HG03060 (cell line): Measurements from ENCODE around the gene ASTN1.

ENCODE experiments used
- ATAC-seq: cut with Tn5 transposase; IDR thresholded peaks from one replicate; pipeline ENCODE4 v1.9.1; 2021; ENCODE audit warnings: low read depth, moderate number of reproducible peaks; ENCODE audit not compliant: unreplicated experiment

Gene ASTN1

DNA sequence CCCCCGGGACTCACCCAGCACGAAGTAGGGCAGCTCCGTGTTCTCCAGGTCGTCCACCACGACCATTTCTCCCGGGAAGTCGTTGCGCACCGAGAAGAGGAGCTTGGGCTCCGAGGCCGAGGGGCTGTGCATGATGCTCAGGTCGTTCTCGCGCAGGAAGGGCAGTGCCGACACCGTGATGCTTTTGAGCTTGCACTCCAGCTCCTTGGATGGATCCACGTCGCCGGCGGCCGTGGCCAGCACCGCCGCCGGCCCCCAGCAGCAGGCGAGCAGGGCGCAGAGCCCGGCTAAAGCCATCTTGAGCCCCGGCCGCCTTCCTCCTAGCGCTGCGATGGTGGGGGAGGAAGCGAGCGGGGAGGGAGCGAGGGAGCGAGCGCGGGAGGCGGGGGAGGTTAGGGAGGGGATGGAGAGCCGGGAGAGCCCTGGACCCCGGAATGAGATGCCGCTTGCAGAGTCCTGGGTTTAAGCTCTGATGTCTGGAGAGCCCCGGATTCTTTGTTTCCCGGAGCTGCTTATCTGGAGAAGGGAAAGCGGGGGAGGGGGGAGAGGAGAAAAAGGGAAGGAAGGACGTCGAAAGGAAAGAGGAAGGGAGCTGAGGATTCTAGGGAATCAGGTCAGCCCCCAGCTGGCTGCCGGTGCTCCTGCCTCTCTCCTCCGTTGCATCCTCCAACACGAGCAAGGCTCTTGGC is at the start of gene ASTN1:
Gene ASTN1, minus strand, starts transcription at position 333 of the 689 bp plus-strand sequence. Its CDS starts 36 bp downstream, at position 297.
- no peak for ATAC-seq

DNA sequence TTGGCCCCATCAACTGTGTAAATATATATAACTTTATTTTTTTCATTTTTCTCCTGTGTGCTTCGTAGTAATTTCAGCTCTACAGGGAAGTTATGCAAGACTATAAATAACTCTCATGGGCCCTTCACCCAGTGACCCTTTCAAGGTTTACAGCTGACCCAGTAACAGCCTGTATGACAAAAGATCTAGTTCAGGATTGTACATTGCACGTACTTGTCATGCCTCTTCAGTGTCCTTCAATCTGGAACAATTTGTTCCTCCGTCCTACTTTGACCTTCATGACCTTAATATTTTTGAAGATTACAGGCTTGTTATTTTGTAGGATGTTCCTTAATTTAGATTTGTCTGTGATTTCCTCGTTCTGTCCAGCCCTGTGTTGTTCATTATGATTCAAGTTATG is 46.7 kb upstream of the ASTN1 start:
- no peak for ATAC-seq

DNA sequence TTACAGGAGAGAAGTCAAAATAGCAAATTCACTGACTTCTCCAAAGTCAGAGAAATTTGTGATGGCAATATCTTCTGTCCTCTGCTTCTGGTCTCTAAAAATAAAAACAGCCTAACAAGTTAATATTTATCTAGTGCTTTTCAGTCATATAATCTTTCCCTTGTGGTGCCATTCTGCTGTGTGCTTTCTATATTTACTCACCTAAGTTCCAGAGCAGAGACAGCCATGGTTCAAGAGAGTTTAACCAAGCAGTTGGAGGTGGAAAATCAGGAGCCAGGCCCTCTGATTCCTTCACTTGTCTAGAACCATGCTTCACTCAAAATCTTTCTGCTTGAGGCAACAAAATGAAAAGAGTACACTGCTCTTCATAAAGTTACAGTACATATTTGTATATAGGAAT is 45.6 kb upstream of the ASTN1 start:
- no peak for ATAC-seq

DNA sequence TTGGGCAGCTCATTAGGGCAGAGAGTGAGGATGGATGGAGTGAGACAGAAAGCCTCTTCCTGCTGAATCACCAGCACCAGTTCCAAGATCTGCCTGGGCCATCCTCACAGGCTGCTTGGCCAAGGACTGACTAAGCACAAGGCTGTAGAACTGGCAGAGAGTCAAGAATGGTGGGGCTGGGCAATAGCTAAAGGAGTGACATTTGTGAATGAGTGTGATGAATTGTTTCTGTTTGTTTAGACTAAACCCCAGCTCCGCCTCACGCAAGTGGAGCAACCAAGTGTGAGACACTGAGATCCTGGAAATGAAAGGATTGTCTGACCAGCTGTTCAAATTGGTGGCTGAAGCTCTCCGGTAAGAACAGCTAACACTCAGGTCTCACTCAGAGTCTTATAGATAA is 44.8 kb upstream of the ASTN1 start:
- no peak for ATAC-seq

DNA sequence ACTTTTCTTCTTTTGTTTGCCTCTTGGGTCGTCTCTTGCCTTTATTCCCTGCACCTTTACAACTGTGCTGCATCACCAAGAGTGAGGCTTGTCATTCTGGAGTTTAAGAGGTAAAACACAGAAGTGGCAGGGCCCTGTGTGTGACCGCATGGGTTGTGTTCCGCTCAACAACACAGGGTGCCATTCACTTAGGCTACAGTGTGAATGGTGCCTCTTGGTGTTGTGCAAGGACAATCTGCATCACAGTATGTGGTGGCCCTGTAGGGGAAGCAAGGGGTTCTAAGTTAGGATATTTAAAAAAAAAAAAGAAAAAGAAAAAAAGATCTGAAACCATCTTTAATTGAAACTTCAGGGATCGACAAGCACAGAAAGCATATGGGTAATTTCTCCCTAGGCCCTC is 44.4 kb upstream of the ASTN1 start:
- ATAC-seq = no peak

DNA sequence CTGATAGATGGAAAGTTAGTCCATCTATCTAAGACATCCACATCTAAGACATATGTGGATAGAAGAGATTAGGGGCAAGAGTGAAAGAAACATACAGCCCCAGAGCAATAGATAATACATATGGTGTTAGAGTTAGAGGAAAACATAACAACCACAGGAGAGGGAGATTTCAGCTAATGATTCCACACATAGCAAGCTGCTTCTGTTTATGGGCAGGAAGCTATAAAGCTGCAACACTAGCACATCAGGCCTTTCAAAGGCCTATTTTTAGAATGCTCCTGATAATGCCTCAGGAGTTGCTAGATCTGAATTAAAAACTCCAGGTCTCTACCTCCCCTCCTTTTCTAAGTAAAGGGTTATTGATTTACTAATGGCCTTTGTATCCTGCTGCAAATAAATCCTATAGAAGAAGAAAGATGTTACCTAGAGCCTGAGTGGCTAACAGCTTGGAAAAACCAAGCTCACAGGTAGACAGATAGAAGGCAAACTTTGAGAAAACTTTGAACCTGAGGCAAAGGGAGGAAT is 42.4 kb upstream of the ASTN1 start:
- ATAC-seq = no peak

DNA sequence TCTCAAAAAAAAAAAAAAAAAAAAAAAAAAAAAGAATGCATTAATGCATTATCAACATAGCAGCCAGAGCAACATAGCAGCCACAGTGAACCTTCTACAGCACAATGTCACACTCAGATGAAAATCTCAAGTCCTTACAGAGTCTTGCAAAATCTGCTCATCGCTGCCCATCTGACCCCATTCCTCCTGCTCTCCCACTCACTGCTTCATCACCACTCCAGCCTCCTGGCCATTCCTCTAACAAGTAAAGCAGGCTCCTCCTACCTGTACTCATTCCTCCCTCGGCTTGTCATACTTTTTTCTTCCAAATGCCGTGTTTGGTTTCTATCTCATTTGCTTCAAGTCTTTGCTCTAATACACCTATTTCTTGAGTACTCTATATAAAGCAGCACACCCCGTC is 35.8 kb upstream of the ASTN1 start:
- ATAC-seq = no peak

DNA sequence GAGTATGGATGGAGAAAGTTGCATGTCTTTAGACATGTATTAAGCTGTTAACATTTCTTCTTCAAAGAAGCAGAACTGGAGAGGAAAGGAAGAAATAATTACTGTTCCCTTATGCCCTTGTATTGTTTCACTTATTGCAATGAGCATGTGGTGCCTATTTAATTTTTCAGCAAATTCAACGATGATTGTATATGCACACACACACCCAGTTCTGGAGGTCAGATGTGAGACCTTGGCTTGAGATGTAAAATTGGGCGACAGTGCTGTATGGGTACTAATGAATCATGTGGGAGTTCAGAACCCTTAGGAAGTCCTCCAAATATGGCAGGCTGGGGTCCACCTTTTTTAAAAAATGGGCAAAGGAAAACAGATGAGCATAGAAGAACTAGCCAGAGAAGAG is 33.7 kb upstream of the ASTN1 start:
- ATAC-seq = no peak

DNA sequence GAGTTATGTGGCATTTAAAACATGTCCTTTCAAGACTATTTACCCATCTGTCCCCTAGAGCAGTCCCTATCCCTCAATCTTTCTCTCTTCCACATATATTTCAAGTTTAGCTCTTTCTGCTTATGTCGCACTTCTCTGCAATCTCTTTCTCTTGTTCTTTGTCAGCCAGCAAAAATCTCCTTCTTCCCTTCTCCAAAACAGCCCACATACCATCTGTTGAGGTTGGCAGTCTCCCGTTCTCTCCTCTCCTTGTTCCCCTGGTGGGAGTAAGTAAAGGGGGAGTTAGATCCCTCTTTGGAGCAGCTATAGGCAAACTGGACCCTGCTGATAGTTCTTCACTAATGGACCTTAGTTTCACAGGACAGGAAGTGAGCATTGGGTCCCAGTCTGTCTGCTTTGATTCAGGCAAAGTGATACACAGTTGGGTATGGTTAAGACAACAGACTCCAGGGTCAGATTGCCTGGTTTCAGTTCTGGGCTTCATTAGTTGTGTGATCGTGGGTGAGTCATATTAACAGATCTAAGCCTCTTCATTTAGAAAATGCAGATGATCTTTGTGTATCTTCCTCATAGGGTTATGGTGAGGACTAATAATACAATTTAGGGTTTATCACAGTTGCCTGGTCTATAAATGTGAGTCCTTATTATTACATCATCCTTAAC is 25.9 kb upstream of the ASTN1 start:
- ATAC-seq = no peak

DNA sequence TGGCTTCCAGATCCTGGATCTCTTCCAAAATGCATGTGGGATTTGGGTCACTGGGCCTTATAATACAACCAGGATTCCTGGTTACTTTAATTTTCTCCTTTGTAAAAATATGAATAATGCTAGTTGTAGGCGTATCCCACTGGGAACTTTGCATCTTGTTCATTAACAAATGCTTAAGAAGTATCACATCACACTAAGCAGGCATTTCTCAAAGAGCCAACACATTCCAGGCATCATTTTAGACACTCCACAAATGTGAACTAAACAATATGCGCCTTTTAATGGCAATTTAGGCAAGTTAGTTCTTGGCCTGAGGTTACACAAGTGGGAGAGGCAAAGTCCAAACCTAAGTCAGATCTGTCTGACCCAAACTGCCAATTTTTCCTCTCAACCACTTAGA is 22.1 kb upstream of the ASTN1 start:
- ATAC-seq = no peak

DNA sequence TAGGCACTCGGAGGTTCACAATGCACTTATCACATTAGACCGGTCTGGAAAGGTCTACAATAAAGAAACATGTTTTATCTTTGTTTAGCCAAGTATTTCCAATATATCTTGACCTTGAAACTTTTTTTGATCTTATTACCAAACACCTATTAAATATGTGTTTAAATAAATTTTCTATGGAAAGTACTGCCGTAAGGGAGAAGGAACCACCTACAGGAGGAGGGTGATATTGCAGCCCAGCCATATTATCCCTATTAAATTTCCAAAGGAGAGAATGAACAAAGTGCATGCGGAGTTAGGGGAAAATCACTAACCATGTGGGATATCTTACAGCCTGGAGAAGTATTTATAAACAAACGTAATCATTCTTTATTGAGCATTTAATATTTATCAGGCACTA is 20.7 kb upstream of the ASTN1 start:
- no peak for ATAC-seq

DNA sequence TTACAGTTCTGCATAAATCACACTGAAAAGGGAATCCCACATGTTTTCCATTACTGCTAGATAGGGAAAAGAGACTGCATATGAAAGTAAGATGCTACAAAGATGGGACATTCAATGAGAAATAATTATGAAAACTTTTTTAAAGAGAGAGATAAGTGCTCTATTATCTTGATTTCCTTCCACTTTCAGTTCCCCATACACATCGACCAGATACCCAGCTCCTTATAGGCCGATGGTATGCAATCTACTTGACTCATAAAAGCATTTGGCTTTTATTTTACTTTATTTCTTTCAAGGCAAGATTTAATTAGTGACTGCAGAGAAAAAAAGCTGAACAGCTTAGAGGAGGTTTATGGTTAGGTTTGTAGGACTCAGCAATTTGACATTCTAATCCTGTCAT is 19.3 kb upstream of the ASTN1 start:
- no peak for ATAC-seq

DNA sequence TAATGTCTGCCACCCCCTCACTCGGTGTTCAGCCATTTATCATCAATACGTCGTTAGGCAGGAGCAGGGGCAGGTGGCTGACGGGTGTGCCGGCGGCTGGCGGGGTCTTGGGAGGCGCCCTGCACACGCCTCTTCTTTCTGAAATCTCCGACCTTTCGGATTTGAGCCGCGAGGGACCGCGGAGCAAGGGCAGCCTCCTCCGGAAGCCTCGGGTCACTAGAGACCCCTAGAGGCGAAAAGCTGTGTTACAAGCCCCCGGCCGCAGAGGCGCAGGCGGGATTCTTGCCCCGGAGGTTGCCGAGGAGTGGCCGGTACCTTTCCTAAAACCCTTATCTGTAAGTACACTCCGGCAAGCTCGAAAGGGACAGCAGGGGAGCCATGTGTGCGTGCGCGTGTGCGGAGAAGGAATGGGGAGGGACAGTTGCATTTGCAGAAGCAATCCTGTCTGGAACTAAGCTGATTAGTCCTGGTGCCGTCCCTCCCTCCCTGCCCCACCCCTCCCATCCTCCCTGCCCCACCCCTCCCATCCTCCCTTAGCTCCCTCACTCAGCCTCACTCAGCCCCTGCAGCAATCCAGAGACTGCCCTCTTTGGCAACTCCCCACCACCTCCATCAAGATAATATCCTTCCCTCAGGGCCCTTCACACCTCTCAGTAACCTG is 17.2 kb upstream of the ASTN1 start:
- peak; percentile 82 for ATAC-seq

DNA sequence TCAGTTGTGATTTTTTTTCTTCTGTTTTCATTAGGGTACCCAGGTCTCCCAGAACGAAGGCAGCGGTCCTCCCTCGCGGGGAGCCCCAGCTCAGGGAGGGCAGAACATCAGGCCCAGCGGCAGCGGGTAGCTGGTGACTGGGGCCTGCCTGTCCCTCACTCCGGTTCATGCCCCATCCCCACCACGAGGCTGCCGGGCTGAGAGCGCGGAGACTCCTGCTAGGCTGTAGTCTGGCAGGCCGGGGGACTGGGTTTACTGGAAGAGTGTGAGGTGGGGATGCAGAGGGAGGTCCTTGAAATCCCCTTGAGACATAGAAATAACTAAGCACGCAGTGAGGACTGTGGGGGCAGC is 16.7 kb upstream of the ASTN1 start:
- no peak for ATAC-seq

DNA sequence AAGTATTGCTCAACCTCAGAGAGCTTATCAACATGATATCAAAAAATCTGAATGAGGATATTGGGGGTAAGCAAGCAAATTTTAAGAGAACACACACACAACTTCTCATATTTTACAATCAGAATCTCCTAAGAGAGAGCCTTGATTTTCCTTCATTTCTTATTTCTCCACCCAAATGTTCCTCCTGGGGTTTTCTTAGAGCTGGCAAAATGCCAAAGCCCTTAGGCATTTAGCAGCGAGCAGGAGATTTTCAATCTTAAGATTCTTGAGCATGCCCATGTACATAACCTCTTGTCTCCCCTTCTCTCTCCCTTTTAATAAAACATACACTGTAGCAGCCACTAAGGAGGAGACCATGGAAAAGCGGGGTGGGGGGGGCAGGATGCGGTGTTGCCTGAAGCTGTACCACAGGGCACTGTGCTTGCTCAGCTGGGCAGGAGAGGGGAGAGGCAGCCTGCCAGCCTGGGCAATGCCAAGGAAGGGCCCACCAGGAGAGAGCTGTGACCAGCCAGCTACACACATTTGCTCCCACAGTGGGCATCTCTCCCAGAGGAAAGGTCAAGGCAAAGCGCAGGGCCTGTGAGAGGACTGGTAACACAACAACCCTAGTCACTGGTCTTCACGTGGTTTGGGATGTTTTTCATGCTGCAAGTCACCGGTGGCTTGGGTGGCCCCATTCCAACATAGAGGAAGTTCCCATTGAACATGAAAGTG is 10.6 kb upstream of the ASTN1 start:
- ATAC-seq = no peak

DNA sequence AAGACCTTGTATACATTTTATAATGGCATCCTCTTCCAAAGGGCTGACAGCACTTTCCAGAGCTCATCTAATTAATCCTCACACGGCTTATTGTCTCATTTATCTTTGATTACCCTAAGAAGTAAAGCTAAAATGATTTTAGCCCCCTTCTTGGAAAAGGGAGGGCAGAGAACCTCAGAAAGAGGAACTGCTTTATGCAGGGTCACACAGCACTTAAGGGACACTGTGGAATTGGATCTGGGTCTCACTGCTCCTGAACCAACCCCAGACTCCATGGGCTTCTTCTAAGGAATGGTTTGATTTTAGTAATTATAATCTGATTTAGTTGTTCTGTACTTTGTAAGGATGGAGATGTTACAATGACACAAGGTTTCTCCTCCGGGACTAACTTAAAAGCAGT is 9.5 kb upstream of the ASTN1 start:
- ATAC-seq = no peak

DNA sequence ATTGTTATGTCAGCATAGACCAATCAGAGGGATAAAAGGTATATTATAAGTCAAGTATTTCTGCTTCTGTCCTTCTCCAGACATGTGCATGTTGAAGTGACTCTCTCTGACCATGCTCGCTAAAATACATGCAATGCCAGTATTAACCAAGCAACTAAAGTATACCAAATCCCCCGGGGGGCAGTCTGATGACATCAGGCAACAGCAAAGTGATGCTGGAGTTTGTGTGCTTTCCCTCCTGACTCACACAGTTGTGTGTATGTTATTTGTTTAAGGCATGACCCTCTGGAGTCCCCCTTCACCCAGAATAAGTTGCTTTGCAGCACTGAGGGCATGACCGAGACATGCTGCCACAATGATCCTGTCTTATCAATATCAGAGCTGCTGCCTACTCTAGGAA is 8.4 kb upstream of the ASTN1 start:
- no peak for ATAC-seq

DNA sequence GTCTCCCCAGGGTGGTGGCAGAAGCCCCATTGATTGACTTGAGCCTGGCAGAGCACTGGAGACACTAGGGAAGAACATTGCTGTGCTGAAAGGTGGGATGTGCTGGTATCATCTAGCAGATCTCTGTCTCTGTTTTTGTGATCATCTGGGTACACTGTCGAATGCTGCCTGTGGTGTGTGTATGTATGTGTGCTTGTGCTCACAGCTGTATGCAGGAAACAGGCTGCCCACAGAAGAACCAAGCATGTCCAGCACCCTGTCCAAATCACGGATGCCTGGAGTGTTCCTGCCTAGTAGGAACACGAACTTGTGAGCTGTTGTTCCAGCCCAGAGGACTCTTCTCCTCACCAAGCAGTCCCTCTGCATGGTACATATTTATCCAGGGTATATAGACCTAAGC is 7.8 kb upstream of the ASTN1 start:
- no peak for ATAC-seq

DNA sequence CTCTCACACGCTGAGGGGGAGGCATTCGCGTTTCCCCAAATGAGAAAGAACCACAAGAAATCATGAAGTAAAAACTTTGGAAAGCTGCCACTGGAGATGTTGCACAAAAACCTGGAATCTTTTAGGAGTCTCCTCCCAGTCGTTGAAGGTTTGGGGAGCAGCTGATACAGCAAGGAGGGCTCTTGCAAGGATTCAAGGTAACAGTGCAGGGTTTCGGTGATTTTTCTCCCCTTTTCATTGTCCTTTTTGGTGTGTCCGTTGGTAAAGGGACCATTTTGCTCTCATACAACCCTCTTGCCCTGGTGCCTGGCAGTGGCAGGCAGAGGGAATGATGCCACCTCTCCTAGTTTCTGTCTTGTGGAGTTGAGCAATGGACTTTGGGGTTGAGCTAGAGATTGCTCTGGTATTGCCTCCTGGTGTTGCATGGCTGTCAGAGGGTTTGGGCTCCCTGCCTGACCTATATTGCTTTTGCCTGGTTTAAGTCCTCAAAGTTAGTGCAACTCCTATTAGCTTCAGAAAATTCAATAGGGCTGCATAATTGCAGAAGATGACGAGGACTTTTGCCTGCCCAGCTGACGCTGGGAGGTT is 7.1 kb upstream of the ASTN1 start:
- ATAC-seq = no peak

DNA sequence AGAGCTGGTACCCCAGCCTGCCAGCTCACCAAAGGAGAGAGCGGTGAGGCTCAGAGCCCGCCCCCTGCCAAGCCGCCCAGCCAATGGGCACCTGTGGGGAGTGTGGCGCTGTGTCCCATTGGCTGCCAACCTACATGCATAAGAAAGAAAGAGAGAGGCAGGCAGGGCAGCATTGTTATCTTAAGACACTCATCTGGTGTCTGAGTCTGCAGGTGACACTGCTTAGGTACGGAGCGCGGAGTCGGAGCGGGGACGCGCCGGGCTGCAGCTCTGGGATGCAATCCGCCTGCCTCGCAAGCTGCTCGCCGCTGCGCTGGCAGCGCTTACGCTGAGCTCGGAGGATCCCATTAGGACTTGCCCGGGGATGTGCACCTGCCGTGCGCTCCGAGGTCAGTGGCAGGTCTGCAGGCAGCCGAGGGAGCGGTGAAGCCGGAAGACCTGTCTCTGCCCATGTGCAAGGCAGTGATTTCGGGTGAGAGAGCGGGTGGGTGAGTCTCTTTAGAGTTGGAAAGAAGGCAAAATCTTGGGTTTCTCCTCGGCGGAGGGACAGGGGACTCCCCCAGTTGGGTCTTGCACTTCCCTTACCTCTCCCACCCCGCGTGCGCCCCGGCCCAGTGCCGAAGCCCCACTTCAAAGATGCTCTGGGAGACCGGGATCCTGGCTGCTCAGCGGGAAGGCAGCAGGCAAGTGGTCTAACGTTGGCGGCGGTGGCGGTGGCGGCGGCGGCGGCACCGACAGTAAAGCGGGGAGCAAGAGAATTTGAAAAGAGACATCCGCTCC is 6.4 kb upstream of the ASTN1 start, which contains the start of gene BRINP2:
Gene BRINP2, plus strand, starts transcription at position 203 of the 780 bp plus-strand sequence. CDS start 58,919 bp downstream, outside the sequence.
- no peak for ATAC-seq
